Measurements from ENCODE around the gene FERMT1.

DNA sequence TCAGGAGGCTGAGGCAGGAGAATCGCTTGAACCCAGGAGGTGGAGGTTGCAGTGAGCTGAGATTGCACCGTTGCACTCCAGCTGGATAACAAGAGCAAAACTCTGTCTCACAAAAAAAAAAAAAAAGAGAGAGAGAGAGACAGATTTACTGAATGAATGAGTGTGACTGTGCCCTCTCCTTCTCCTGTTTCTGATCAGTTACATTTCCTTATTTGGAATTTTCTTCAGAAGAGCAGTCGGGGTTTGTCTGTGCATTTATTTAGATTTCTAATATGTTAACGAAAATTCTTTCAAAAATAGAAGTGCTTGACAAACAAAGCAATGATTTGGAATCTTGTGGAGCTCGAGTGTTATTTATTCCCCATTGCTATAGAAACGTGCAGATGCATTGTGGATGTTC is 62.6 kb downstream of the FERMT1 start:
- TF ChIP-seq CTCF (IDR thresholded peaks at IDR 0.05; ENCODE audit: insufficient read depth, low read length, poor library complexity, severe bottlenecking) (no peak), EZH2phosphoT487 (conservative IDR thresholded peaks at IDR 0.05; ENCODE audit: low read length) (no peak)
